Gastroesophageal sphincter (tissue), 4 donors: ENCODE results near the gene CDK18. TPM values are rescaled to one million over a fixed set of nuclear protein-coding genes. Genes with fewer than 3 reads are reported as not detected.

ENCODE experiments used
- ATAC-seq: fragments of 150-250 bp; one replicate; pipeline ENCODE4 v1.9.1; 2016; ENCODE audit warnings: mild to moderate bottlenecking, moderate library complexity
- H3K27ac ChIP-seq, 4 donors: fragments of 200-600 bp; sonication (generic) in 3 of 4; 1 replicate in 3 of 4; 2 replicates in 1 of 4; pipeline ENCODE4 v1.5.1; 2016 to 2019
- H3K27me3 ChIP-seq: fragments of 200-600 bp; sonication (generic); one replicate; pipeline ENCODE4 v1.5.1; 2019
- H3K36me3 ChIP-seq, 2 donors: fragments of 200-600 bp; sonication (generic); one replicate each; pipeline ENCODE4 v1.5.1; 2019; ENCODE audit warnings: control low read depth in 1 of 2
- H3K4me1 ChIP-seq, 3 donors: fragments of 200-600 bp; sonication (generic); 1 replicate in 2 of 3; 2 replicates in 1 of 3; pipeline ENCODE4 v1.5.1; 2016 to 2019; ENCODE audit warnings: control low read depth in 2 of 3
- H3K4me3 ChIP-seq, 2 donors: fragments of 200-600 bp; sonication (generic); one replicate each; pipeline ENCODE4 v1.5.1; 2019; ENCODE audit warnings: mild to moderate bottlenecking in 1 of 2, moderate library complexity in 1 of 2
- H3K9me3 ChIP-seq, 3 donors: fragments of 200-600 bp; sonication (generic); one replicate each; pipeline ENCODE4 v1.5.1; 2017 to 2019; ENCODE audit warnings: control low read depth in 2 of 3
- CTCF ChIP-seq, 4 experiments: fragments of 200-600 bp in 2 of 4; fragments of 450-650 bp in 2 of 4; sonication (generic) in 1 of 4; IDR thresholded peaks; one replicate each; pipeline ENCODE4 v1.5.1; 2017 to 2019; ENCODE audit warnings: antibody characterized with exemption in 4 of 4, mild to moderate bottlenecking in 2 of 4, moderate library complexity in 2 of 4
- EP300 ChIP-seq: sonication (generic); formaldehyde crosslinking; IDR thresholded peaks from one replicate; pipeline ENCODE4 v1.6.1; 2017; ENCODE audit warnings: antibody characterized with exemption, mild to moderate bottlenecking
- POLR2A ChIP-seq, 2 donors: fragments of 450-650 bp; IDR thresholded peaks; one replicate each; pipeline ENCODE4 v1.6.1; 2017; ENCODE audit warnings: antibody characterized with exemption in 2 of 2, mild to moderate bottlenecking in 2 of 2, moderate library complexity in 1 of 2
- POLR2AphosphoS5 ChIP-seq: sonication (generic); formaldehyde crosslinking; IDR thresholded peaks from one replicate; pipeline ENCODE4 v1.6.1; 2017; ENCODE audit warnings: antibody characterized with exemption
- WGBS, 2 donors: methylation state at CpG; one replicate each; pipeline ENCODE4 v1.1.5; 2018; ENCODE audit warnings: low coverage in 1 of 2; 5-methylcytosine and 5-hydroxymethylcytosine counted together
- total RNA-seq, 4 donors: library from RNA; depleted of rRNA; stranded (reverse); fragments of >200 nt; gene quantifications; one replicate each; pipeline ENCODE4 v1.1.0, GENCODE V29; 2016

CDK18 gene
- total RNA-seq, 4 donors from 2014 or later = 5.1 to 13.7 (median 6.3) TPM

- Histone ChIP-seq H3K36me3 (no peaks in the 10 kb centered on the region), H3K27me3 (peaks cover 27% of the 10 kb centered on the region), H3K4me3 (no peak overlapping the region), H3K27ac (no peak overlapping the region), H3K4me1 (peaks cover 0 to 30% (median 8%) of the 10 kb centered on the region in 3 donors), H3K9me3 (no peaks in the 10 kb centered on the region)
- ATAC-seq = no peak
- WGBS, 2 donors = no CpG with 5 or more reads among the region's 2 CpGs
- TF ChIP-seq CTCF (IDR thresholded peaks at IDR 0.05) = no peak
- TF ChIP-seq POLR2AphosphoS5 = no peak
- no peak for TF ChIP-seq POLR2A (IDR thresholded peaks at IDR 0.05)
- no peak for TF ChIP-seq EP300
These were observed 12.2 kb upstream of the CDK18 start for GRCh38 chr1:205492201-205492667.

- peaks cover 0 to 30% (median 8%) of the 10 kb centered on the region in 3 donors for H3K4me1 ChIP-seq
- WGBS, 2 donors = no CpG with 5 or more reads among the region's 7 CpGs
- peaks cover 23% of the 10 kb centered on the region for H3K27me3 ChIP-seq
- no peaks in the 10 kb centered on the region for H3K36me3 ChIP-seq
- no peaks in the 10 kb centered on the region for H3K9me3 ChIP-seq
- H3K4me3 ChIP-seq = no peak overlapping the region
- TF ChIP-seq EP300 = no peak
- no peak for TF ChIP-seq CTCF (IDR thresholded peaks at IDR 0.05)
- TF ChIP-seq POLR2A (IDR thresholded peaks at IDR 0.05) = no peak
- peak overlapping the region in 2 of 4 donors; percentile 43 to 45 for H3K27ac ChIP-seq
- peak; percentile 4 for ATAC-seq
These were observed 11.7 kb upstream of the CDK18 start for GRCh38 chr1:205492774-205493173.

- 40 to 51% methylated on average over 1 to 2 of the region's 11 CpGs for WGBS, 2 donors
- Histone ChIP-seq H3K27ac (peak overlapping the region in 2 of 4 donors; percentile 43 to 45), H3K4me3 (no peak overlapping the region), H3K36me3 (no peaks in the 10 kb centered on the region), H3K4me1 (peaks cover 0 to 30% (median 8%) of the 10 kb centered on the region in 3 donors), H3K27me3 (peaks cover 17% of the 10 kb centered on the region), H3K9me3 (no peaks in the 10 kb centered on the region)
- TF ChIP-seq EP300 (no peak), POLR2AphosphoS5 (peak; percentile 19), CTCF (IDR thresholded peaks at IDR 0.05) (no peak), POLR2A (IDR thresholded peaks at IDR 0.05) (no peak)
- peak; percentile 40 for ATAC-seq
These were observed 11.0 kb upstream of the CDK18 start for GRCh38 chr1:205493241-205494085.

GRCh38 chr1:205494115-205494514, 10.4 kb upstream of the CDK18 start:
- TF ChIP-seq EP300 (no peak), CTCF (IDR thresholded peaks at IDR 0.05) (no peak), POLR2A (IDR thresholded peaks at IDR 0.05) (no peak), POLR2AphosphoS5 (no peak)
- Histone ChIP-seq H3K36me3 (no peaks in the 10 kb centered on the region), H3K27ac (peak overlapping the region in 1 of 4 donors; percentile 45), H3K9me3 (no peaks in the 10 kb centered on the region), H3K4me3 (no peak overlapping the region), H3K27me3 (peaks cover 15% of the 10 kb centered on the region), H3K4me1 (peaks cover 0 to 30% (median 8%) of the 10 kb centered on the region in 3 donors)
- no peak for ATAC-seq
- WGBS, 2 donors = 64 to 79% methylated on average over 2 to 4 of the region's 4 CpGs
